Endothelial cell of umbilical vein (primary cell): ENCODE measurements around the gene PLEKHG5.

ENCODE experiments used
- EZH2 ChIP-seq: IDR thresholded peaks from 2 replicates; pipeline ENCODE4 v1.6.1; 2012; ENCODE audit warnings: borderline replicate concordance, low read depth, mild to moderate bottlenecking, moderate library complexity, low read length, inconsistent platforms; ENCODE audit not compliant: severe bottlenecking
- GATA2 ChIP-seq: IDR thresholded peaks from 2 replicates; pipeline ENCODE4 v1.7.0; 2011; ENCODE audit warnings: low read depth, mild to moderate bottlenecking, moderate library complexity, mixed read lengths, low read length; ENCODE audit not compliant: insufficient read length, insufficient read depth
- JUN ChIP-seq: IDR thresholded peaks from 2 replicates; pipeline ENCODE4 v1.6.1; 2011; ENCODE audit warnings: borderline replicate concordance, low read depth; ENCODE audit not compliant: insufficient read length, insufficient read depth
- POLR2A ChIP-seq: IDR thresholded peaks from 2 replicates; pipeline ENCODE4 v1.6.1; 2012; ENCODE audit warnings: low read depth, mild to moderate bottlenecking, control low read depth, low read length
- POLR2AphosphoS5 ChIP-seq: IDR thresholded peaks from 2 replicates; pipeline ENCODE4 v1.6.1; 2012; ENCODE audit warnings: low read depth, mild to moderate bottlenecking, control low read depth, low read length, moderate library complexity; ENCODE audit not compliant: insufficient read depth
- TF ChIP-seq, protein P1 (sequence below), 2 donors: IDR thresholded peaks; 1 replicate in 1 of 2; 2 replicates in 1 of 2; pipeline ENCODE4 v1.5.1; 2011; ENCODE audit warnings: low read length in 2 of 2, mild to moderate bottlenecking in 2 of 2, moderate library complexity in 2 of 2, control low read depth in 1 of 2, inconsistent platforms in 1 of 2, low read depth in 1 of 2; ENCODE audit not compliant: insufficient read depth in 1 of 2; ENCODE audit errors: extremely low read depth in 1 of 2
- TF ChIP-seq, protein P2 (sequence below): IDR thresholded peaks from 2 replicates; pipeline ENCODE4 v1.6.1; 2011; ENCODE audit not compliant: insufficient read depth, insufficient read length

DNA sequence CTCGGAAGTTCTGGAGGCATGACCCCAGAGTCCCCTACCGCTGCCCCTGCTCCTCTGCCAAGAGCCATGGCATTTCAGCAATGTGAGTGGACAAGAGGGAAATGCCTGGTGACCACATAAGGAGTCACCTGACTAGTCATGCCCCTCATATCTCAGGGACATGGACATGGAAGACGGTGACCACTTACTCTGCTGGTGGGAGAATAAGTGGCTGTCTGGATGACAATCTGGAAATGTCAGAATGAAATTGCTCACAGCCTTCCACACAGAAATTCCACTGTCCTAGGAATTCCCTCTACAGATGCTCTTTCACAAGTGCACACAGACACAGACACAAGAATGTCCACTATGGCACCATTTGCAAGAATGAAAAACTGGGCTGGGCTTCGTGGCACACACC lies 24.3 kb upstream of the PLEKHG5 start:
- TF ChIP-seq POLR2A (no peak), GATA2 (no peak), EZH2 (no peak), JUN (no peak), POLR2AphosphoS5 (no peak)
- TF ChIP-seq, protein P1, sequence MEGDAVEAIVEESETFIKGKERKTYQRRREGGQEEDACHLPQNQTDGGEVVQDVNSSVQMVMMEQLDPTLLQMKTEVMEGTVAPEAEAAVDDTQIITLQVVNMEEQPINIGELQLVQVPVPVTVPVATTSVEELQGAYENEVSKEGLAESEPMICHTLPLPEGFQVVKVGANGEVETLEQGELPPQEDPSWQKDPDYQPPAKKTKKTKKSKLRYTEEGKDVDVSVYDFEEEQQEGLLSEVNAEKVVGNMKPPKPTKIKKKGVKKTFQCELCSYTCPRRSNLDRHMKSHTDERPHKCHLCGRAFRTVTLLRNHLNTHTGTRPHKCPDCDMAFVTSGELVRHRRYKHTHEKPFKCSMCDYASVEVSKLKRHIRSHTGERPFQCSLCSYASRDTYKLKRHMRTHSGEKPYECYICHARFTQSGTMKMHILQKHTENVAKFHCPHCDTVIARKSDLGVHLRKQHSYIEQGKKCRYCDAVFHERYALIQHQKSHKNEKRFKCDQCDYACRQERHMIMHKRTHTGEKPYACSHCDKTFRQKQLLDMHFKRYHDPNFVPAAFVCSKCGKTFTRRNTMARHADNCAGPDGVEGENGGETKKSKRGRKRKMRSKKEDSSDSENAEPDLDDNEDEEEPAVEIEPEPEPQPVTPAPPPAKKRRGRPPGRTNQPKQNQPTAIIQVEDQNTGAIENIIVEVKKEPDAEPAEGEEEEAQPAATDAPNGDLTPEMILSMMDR (IDR thresholded peaks at IDR 0.05; ENCODE audit: extremely low read depth in 1 of 2, insufficient read depth in 1 of 2, low read depth in 1 of 2, low read length in 2 of 2): no peak
- TF ChIP-seq, protein P2, sequence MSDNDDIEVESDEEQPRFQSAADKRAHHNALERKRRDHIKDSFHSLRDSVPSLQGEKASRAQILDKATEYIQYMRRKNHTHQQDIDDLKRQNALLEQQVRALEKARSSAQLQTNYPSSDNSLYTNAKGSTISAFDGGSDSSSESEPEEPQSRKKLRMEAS: no peak
